Natural killer cell treated with Interleukin-12 subunit alpha and Interleukin-12 subunit beta and Interleukin-15 and Interleukin-18, amount 100 ng/mL, for 72 hours (primary cell): ENCODE results near the gene SLC22A6. TPM values are rescaled to one million over a fixed set of nuclear protein-coding genes. Genes with fewer than 3 reads are reported as not detected.
"Not testable (repeated sequence)": the region's sequence is repeated elsewhere in the genome, so short reads cannot be mapped to it uniquely, and the experiment has no call there.

Source experiments
- ATAC-seq, 2 donors: fragments of 150-1000 bp; cut with Tn5 transposase in 1 of 2; sonication (Bioruptor Pico), chemical (Tn5 transposase) in 1 of 2; 2 replicates each; pipeline ENCODE4 v1.10.0; 2021
- DNase-seq: peaks from one replicate; pipeline ENCODE4 v3.0.0; 2022; ENCODE audit warnings: low spot score
- H3K27ac Mint-ChIP-seq, 2 donors: 1 replicate in 1 of 2; 2 replicates in 1 of 2; pipeline ENCODE4 v1.8.0; 2022; ENCODE audit warnings: mixed read lengths in 2 of 2, mild to moderate bottlenecking in 1 of 2, moderate library complexity in 1 of 2
- H3K27me3 Mint-ChIP-seq, 2 donors: 1 replicate in 1 of 2; 2 replicates in 1 of 2; pipeline ENCODE4 v1.8.0; 2022; ENCODE audit warnings: mixed read lengths in 2 of 2
- H3K36me3 Mint-ChIP-seq: one replicate; pipeline ENCODE4 v1.8.0; 2022; ENCODE audit warnings: mixed read lengths
- H3K4me1 Mint-ChIP-seq, 2 donors: 1 replicate in 1 of 2; 2 replicates in 1 of 2; pipeline ENCODE4 v1.8.0; 2022; ENCODE audit warnings: low read depth in 2 of 2, mixed read lengths in 2 of 2, mild to moderate bottlenecking in 1 of 2
- H3K4me3 Mint-ChIP-seq: one replicate; pipeline ENCODE4 v1.8.0; 2022; ENCODE audit warnings: mixed read lengths
- H3K9me3 Mint-ChIP-seq: 2 replicates; pipeline ENCODE4 v1.8.0; 2022; ENCODE audit warnings: mixed read lengths
- total RNA-seq, 2 donors: library from RNA; stranded (reverse); gene quantifications; one replicate each; pipeline ENCODE4 v1.2.3, GENCODE V29; 2022

Gene SLC22A6
- total RNA-seq, 2 donors from 2014 or later = not detected

GRCh38 chr11:62974848-62975522 lies 9.8 kb downstream of the SLC22A6 start:
- no peak for ATAC-seq
- Mint-ChIP-seq H3K36me3 (no peaks in the 10 kb centered on the region), H3K4me1 (no peaks in the 10 kb centered on the region)

GRCh38 chr11:62965574-62965973 lies 19.2 kb downstream of the SLC22A6 start:
- ATAC-seq = no peak
- H3K27me3 Mint-ChIP-seq = peaks cover 8 to 29% of the 10 kb centered on the region in 2 donors
- no peaks in the 10 kb centered on the region for H3K4me1 Mint-ChIP-seq
- H3K4me3 Mint-ChIP-seq = no peak overlapping the region
- no peak overlapping the region for H3K27ac Mint-ChIP-seq
- H3K9me3 Mint-ChIP-seq = no peaks in the 10 kb centered on the region
- H3K36me3 Mint-ChIP-seq = no peaks in the 10 kb centered on the region
- DNase-seq = no peak

More at GRCh38 chr11:62974848-62975522, 9.8 kb downstream of the SLC22A6 start:
- Mint-ChIP-seq H3K9me3 (no peaks in the 10 kb centered on the region), H3K27me3 (peaks cover 12 to 17% of the 10 kb centered on the region in 2 donors), H3K27ac (no peak overlapping the region), H3K4me3 (no peak overlapping the region)
- DNase-seq = no peak

- H3K27me3 Mint-ChIP-seq = peaks cover 8 to 19% of the 10 kb centered on the region in 2 donors
- H3K9me3 Mint-ChIP-seq = no peaks in the 10 kb centered on the region
- no peak for ATAC-seq
- DNase-seq = no peak
- H3K4me1 Mint-ChIP-seq = no peaks in the 10 kb centered on the region
- H3K36me3 Mint-ChIP-seq = no peaks in the 10 kb centered on the region
- H3K4me3 Mint-ChIP-seq = no peak overlapping the region
- H3K27ac Mint-ChIP-seq = no peak overlapping the region
These were observed 22.4 kb downstream of the SLC22A6 start for GRCh38 chr11:62962391-62962790.

DNA sequence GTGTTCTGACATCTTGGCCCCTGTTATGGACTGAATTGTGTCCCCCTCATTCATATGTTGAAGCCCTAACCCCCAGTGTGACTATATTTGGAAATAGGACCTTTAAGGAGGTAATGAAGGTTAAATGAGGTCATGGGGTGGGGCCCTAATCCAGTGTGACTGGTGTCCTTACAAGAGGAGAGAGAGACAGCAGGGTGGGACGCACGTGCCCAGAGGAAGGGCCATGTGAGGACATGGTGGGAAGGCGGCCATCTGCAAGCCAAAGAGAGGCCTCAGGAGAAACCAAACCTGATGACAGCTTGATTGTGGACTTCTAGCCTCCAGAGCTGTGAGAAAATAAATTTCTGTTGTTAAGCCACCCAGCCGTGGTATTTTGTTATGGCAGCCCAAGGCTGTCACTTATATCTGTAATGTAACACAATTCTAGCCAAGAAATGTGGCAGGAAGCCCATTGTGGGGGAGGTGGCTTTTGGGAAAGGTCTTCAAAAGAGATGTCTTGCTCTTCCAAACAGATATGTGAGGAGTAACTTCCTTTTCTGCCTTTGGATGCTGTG lies 23.7 kb downstream of the SLC22A6 start:
- Mint-ChIP-seq H3K4me1 (no peaks in the 10 kb centered on the region), H3K36me3 (no peaks in the 10 kb centered on the region), H3K4me3 (no peak overlapping the region), H3K27ac (no peak overlapping the region), H3K9me3 (no peaks in the 10 kb centered on the region), H3K27me3 (peaks cover 3 to 12% of the 10 kb centered on the region in 2 donors)
- DNase-seq (no peak), ATAC-seq (no peak)

- H3K27me3 Mint-ChIP-seq = peaks cover 0 to 3% of the 10 kb centered on the region in 2 donors
- no peaks in the 10 kb centered on the region for H3K4me1 Mint-ChIP-seq
- peak in 1 of 2 donors; percentile 27 for ATAC-seq
- no peaks in the 10 kb centered on the region for H3K9me3 Mint-ChIP-seq
- no peak overlapping the region for H3K4me3 Mint-ChIP-seq
- no peak for DNase-seq
- H3K36me3 Mint-ChIP-seq = no peaks in the 10 kb centered on the region
- H3K27ac Mint-ChIP-seq = no peak overlapping the region
These were observed 25.3 kb downstream of the SLC22A6 start for GRCh38 chr11:62959422-62959980.

GRCh38 chr11:62958547-62959421 lies 26.0 kb downstream of the SLC22A6 start:
- ATAC-seq (no peak), DNase-seq (no peak)
- no peak overlapping the region for H3K27ac Mint-ChIP-seq
- no peaks in the 10 kb centered on the region for H3K36me3 Mint-ChIP-seq
- no peaks in the 10 kb centered on the region for H3K4me1 Mint-ChIP-seq
- H3K9me3 Mint-ChIP-seq = no peaks in the 10 kb centered on the region
- peaks cover 7% of the 10 kb centered on the region in 2 donors for H3K27me3 Mint-ChIP-seq
- no peak overlapping the region for H3K4me3 Mint-ChIP-seq

DNA sequence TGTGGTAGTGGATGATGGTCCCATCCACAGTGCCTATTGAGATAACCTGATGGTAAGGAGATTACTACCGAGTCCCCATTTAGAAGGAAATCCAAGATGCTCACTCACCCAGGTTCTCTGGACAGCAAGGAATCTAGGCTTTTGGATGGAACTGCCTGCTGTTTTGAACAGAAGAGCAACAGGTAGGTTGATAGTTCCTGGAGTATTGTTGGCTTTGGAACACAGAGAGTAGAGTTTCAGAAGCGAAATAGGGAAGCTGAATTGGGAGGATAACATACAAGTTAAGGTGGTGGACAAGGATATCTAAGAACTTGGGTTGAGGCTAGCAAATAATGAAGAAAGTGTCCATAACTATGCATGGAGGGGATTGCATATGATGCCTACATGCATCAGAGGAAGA lies 27.6 kb downstream of the SLC22A6 start:
- H3K27me3 Mint-ChIP-seq = peaks cover 5 to 7% of the 10 kb centered on the region in 2 donors

GRCh38 chr11:62954478-62954877 lies 30.3 kb downstream of the SLC22A6 start:
- ATAC-seq = no peak
- peaks cover 12 to 18% of the 10 kb centered on the region in 2 donors for H3K27me3 Mint-ChIP-seq
- no peak overlapping the region for H3K4me3 Mint-ChIP-seq
- H3K4me1 Mint-ChIP-seq = no peaks in the 10 kb centered on the region
- H3K9me3 Mint-ChIP-seq = no peaks in the 10 kb centered on the region
- H3K27ac Mint-ChIP-seq = no peak overlapping the region
- no peak for DNase-seq
- H3K36me3 Mint-ChIP-seq = no peaks in the 10 kb centered on the region

More for the DNA sequence above, 27.6 kb downstream of the SLC22A6 start:
- Mint-ChIP-seq H3K27ac (no peak overlapping the region), H3K9me3 (no peaks in the 10 kb centered on the region), H3K36me3 (no peaks in the 10 kb centered on the region), H3K4me1 (no peaks in the 10 kb centered on the region), H3K4me3 (no peak overlapping the region)
- ATAC-seq = no peak
- no peak for DNase-seq

DNA sequence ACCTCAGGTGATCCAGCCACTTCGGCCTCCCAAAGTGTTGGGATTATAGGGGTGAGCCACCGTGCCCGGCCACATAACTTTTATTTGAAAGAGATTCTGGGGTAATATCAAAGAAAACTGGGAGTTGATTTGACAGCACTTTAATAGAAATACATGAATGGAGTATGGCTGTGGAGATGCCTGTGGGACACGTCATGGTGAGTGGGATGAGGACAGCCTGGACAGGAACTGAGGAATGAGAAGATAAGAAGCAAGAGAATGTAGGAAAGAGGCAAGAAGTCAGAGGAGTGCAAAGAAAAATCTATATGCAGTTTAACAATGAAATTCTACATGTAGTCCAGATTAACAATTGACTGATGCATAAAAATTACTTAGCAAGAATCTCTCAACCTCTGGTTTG lies 31.0 kb downstream of the SLC22A6 start:
- Mint-ChIP-seq H3K27ac (no peak overlapping the region), H3K36me3 (no peaks in the 10 kb centered on the region), H3K27me3 (peaks cover 12 to 18% of the 10 kb centered on the region in 2 donors), H3K4me3 (no peak overlapping the region), H3K4me1 (no peaks in the 10 kb centered on the region), H3K9me3 (no peaks in the 10 kb centered on the region)
- ATAC-seq (no peak), DNase-seq (no peak)

DNA sequence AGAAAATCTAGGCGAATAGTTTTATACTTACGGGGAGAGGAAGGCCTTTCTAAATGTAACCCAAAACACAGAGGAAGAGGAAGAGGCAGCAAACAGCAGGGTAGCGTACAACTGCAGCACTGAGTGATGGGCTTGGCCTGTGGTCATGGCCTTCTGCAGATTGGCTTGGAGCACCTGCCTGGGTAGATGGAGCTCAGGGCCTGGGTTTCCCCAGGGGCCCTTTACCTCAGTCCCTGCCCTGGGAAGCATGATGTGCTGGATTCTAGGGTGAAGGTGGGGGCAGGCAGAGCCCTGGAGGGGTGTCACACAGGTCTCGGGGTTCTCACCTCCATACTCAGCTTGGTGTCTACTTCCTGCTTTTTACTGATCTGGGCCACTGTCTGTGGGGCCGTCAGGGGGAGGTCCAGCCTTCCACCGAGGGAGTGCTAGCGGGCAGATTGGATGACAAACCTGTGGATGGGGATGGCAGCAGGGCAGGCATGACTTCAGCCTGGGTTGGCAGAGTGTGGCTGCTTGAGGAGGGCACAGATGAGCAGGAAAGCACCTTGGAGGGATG lies 35.9 kb downstream of the SLC22A6 start:
- no peaks in the 10 kb centered on the region for H3K4me1 Mint-ChIP-seq
- no peak for DNase-seq
- H3K27me3 Mint-ChIP-seq = peaks cover 18 to 39% of the 10 kb centered on the region in 2 donors
- H3K27ac Mint-ChIP-seq = no peak overlapping the region
- no peak overlapping the region for H3K4me3 Mint-ChIP-seq
- ATAC-seq = peak in 1 of 2 donors; percentile 50
- H3K36me3 Mint-ChIP-seq = no peaks in the 10 kb centered on the region
- H3K9me3 Mint-ChIP-seq = no peaks in the 10 kb centered on the region

- H3K27me3 Mint-ChIP-seq = peaks cover 19 to 49% of the 10 kb centered on the region in 2 donors
- not testable (repeated sequence) for DNase-seq, H3K9me3 Mint-ChIP-seq, H3K4me1 Mint-ChIP-seq, H3K36me3 Mint-ChIP-seq, ATAC-seq, H3K4me3 Mint-ChIP-seq, H3K27ac Mint-ChIP-seq
These were observed 39.2 kb downstream of the SLC22A6 start for GRCh38 chr11:62945538-62945937.

DNA sequence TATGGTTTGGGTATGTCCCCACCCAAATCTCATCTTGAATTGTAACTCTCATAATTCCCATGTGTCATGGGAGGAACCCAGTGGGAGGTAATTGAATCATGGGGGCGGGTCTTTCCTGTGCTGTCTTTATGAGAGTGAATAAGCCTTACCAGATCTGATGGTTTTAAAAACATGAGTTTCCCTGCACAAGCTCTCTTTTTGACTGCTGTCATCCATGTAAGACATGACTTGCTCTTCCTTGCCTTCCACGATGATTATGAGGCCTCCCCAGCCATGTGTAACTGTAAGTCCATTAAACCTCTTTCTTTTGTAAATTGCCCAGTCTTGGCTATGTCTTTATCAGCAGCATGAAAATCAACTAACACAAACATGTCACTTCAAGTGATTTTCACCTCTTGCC lies 47.2 kb downstream of the SLC22A6 start:
- H3K4me1 Mint-ChIP-seq, H3K4me3 Mint-ChIP-seq, ATAC-seq, DNase-seq, H3K27ac Mint-ChIP-seq, H3K9me3 Mint-ChIP-seq, H3K36me3 Mint-ChIP-seq: not testable (repeated sequence)
- peaks cover 5 to 20% of the 10 kb centered on the region in 2 donors for H3K27me3 Mint-ChIP-seq

DNA sequence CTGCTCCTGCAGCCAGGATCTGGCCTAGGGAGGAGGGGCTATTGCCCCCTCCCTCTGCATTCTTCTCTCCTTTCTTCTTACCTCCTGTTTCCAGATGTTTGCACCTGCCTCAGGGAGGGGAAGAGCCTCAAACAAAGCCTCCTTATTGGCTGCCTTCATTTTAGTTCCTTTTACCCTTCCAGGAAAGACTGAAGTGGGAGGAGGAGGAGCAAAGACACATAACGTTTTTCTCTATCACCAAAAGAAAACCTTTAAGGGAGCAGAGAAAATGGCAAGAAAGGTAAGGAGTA lies 50.3 kb downstream of the SLC22A6 start:
- H3K36me3 Mint-ChIP-seq = no peaks in the 10 kb centered on the region
- no peak for ATAC-seq
- no peaks in the 10 kb centered on the region for H3K9me3 Mint-ChIP-seq
- DNase-seq = no peak
- no peaks in the 10 kb centered on the region for H3K4me1 Mint-ChIP-seq
- H3K27me3 Mint-ChIP-seq = peaks cover 18 to 27% of the 10 kb centered on the region in 2 donors
- no peak overlapping the region for H3K27ac Mint-ChIP-seq
- no peak overlapping the region for H3K4me3 Mint-ChIP-seq
